CD4-positive, alpha-beta T cell treated with Interleukin-15 for 4 hours (primary cell): ENCODE measurements around the gene ARTN.

Experiments
- DNase-seq: peaks from one replicate; pipeline ENCODE4 v3.0.0-alpha.2; 2020; ENCODE audit warnings: low spot score

The ARTN gene

DNA sequence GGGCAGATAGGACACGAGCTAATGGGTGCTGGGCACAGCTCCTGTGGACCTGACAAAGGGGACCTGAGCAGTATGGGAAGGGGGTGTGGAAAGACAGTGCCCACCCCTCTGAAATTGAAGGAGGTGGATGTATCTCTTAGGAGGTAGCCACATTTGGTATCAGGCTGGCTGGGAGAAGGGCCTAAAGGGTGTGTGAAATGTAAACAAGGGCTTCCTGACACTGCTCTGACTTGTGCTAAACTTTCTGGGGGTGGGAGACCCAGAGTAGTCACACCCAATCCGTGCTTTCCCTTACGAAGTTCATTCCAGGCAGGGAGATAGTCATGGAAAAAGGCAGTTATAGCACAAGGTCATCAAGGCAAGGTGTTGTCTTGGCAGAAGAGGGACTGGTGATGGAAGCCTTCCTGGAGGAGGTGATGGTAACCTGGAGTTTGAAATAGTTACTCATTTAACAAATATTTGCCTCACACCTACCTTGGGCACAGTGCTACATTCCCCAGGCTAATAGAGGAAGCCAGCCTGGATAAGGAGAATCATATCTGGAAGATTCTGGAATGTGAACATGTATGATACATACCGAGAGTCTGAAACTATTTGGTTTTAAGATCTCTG is 52.5 kb downstream of the ARTN start:
- no peak for DNase-seq

GRCh38 chr1:43986712-43987111 is 53.1 kb downstream of the ARTN start:
- no peak for DNase-seq
